Umbilical cord (tissue), 2 donors: ENCODE results near the gene GUCA2B. TPM values are rescaled to one million over a fixed set of nuclear protein-coding genes. Genes with fewer than 3 reads are reported as not detected.
A peak's percentile ranks its signal among the peaks of the same experiment; 100 is the strongest.

ENCODE experiments used
- DNase-seq: peaks from one replicate; pipeline ENCODE4 v3.0.0-alpha.2; 2015; ENCODE audit warnings: low spot score
- total RNA-seq: library from RNA; depleted of rRNA; stranded (reverse); fragments of >200 nt; gene quantifications from one replicate; pipeline ENCODE4 v1.2.3, GENCODE V29; 2014; ENCODE audit warnings: low replicate concordance; ENCODE audit not compliant: insufficient read depth

Gene GUCA2B
- not detected for total RNA-seq

GRCh38 chr1:42152907-42153600, at the start of gene GUCA2B:
TSS of gene GUCA2B (plus strand) at chr1:42153410. CDS start at chr1:42153451, 41 bp downstream.
- no peak for DNase-seq

GRCh38 chr1:42105025-42105424, 48.2 kb upstream of the GUCA2B start:
- DNase-seq = no peak

- DNase-seq = no peak
Measured at GRCh38 chr1:42108309-42108708, 44.9 kb upstream of the GUCA2B start.

GRCh38 chr1:42109600-42109999, 43.6 kb upstream of the GUCA2B start:
- DNase-seq = no peak

GRCh38 chr1:42114229-42114628, 39.0 kb upstream of the GUCA2B start:
- DNase-seq = no peak

- no peak for DNase-seq
Measured at GRCh38 chr1:42117214-42117613, 36.0 kb upstream of the GUCA2B start.

GRCh38 chr1:42118125-42118524, 35.1 kb upstream of the GUCA2B start:
- DNase-seq = no peak

GRCh38 chr1:42122408-42122807, 30.8 kb upstream of the GUCA2B start:
- DNase-seq = no peak

GRCh38 chr1:42125552-42125951, 27.7 kb upstream of the GUCA2B start:
- no peak for DNase-seq

- no peak for DNase-seq
Measured at GRCh38 chr1:42127767-42128166, 25.4 kb upstream of the GUCA2B start.

GRCh38 chr1:42128499-42128898, 24.7 kb upstream of the GUCA2B start:
- DNase-seq = no peak

- no peak for DNase-seq
Measured at GRCh38 chr1:42128964-42129363, 24.2 kb upstream of the GUCA2B start.

- DNase-seq = no peak
Measured at GRCh38 chr1:42130061-42130660, 23.0 kb upstream of the GUCA2B start.

- DNase-seq = peak; percentile 88
Measured at GRCh38 chr1:42133390-42133789, 19.8 kb upstream of the GUCA2B start.

- no peak for DNase-seq
Measured at GRCh38 chr1:42133809-42134526, 19.2 kb upstream of the GUCA2B start.

- no peak for DNase-seq
Measured at GRCh38 chr1:42135426-42135825, 17.8 kb upstream of the GUCA2B start.

GRCh38 chr1:42136466-42136865, 16.7 kb upstream of the GUCA2B start:
- DNase-seq = no peak

- DNase-seq = no peak
Measured at GRCh38 chr1:42137766-42138165, 15.4 kb upstream of the GUCA2B start.

GRCh38 chr1:42138586-42138985, 14.6 kb upstream of the GUCA2B start:
- DNase-seq = no peak

- no peak for DNase-seq
Measured at GRCh38 chr1:42139444-42139843, 13.8 kb upstream of the GUCA2B start.

GRCh38 chr1:42140191-42140590, 13.0 kb upstream of the GUCA2B start:
- DNase-seq = no peak

- DNase-seq = no peak
Measured at GRCh38 chr1:42141978-42142377, 11.2 kb upstream of the GUCA2B start.
